Right renal pelvis (tissue), 4 donors: ENCODE measurements around the gene RSAD2. TPM values are rescaled to one million over a fixed set of nuclear protein-coding genes. Genes with fewer than 3 reads are reported as not detected.
"Not testable (repeated sequence)": the region's sequence is repeated elsewhere in the genome, so short reads cannot be mapped to it uniquely, and the experiment has no call there.

Experiments
- DNase-seq, 4 donors: peaks; one replicate each; pipeline ENCODE4 v3.0.0-alpha.2; 2013; ENCODE audit warnings: low read depth in 4 of 4, low spot score in 3 of 4, missing footprints in 1 of 4
- polyA plus RNA-seq, 4 donors: library from polyadenylated mRNA; unstranded; fragments of 120-200 nt; gene quantifications; one replicate each; pipeline ENCODE4 v1.2.1, GENCODE V29; 2013; ENCODE audit not compliant: insufficient read length in 4 of 4

RSAD2 gene
- 1 to 10 TPM; 2.9 to 5.1 (median 3.6) TPM for polyA plus RNA-seq

- DNase-seq: no peak
These were observed at the start of gene RSAD2 for GRCh38 chr2:6877402-6878304. Gene RSAD2, plus strand, starts transcription at chr2:6877777. Its CDS starts 24 bp downstream, at chr2:6877801.

- peak in 2 of 4 donors; percentile 26 to 30 for DNase-seq
These were observed 49.3 kb upstream of the RSAD2 start for GRCh38 chr2:6828299-6828584.

GRCh38 chr2:6831229-6831628, 46.3 kb upstream of the RSAD2 start:
- no peak for DNase-seq

GRCh38 chr2:6832596-6833299, 44.8 kb upstream of the RSAD2 start:
- DNase-seq: no peak

- no peak for DNase-seq
These were observed 44.3 kb upstream of the RSAD2 start for GRCh38 chr2:6833300-6833604.

GRCh38 chr2:6834163-6834562, 43.4 kb upstream of the RSAD2 start:
- no peak for DNase-seq

GRCh38 chr2:6835467-6835866, 42.1 kb upstream of the RSAD2 start:
- DNase-seq: no peak

GRCh38 chr2:6838673-6839319, 38.8 kb upstream of the RSAD2 start:
- no peak for DNase-seq

GRCh38 chr2:6841537-6842287, 35.9 kb upstream of the RSAD2 start:
- DNase-seq: no peak

- DNase-seq: no peak
These were observed 32.3 kb upstream of the RSAD2 start for GRCh38 chr2:6845312-6845711.

GRCh38 chr2:6845903-6846302, 31.7 kb upstream of the RSAD2 start:
- no peak for DNase-seq

GRCh38 chr2:6846540-6846939, 31.0 kb upstream of the RSAD2 start:
- DNase-seq: no peak

GRCh38 chr2:6846967-6847681, 30.5 kb upstream of the RSAD2 start:
- DNase-seq: no peak

- DNase-seq: no peak
These were observed 25.4 kb upstream of the RSAD2 start for GRCh38 chr2:6852195-6852594.

GRCh38 chr2:6854416-6854815, 23.2 kb upstream of the RSAD2 start:
- DNase-seq: no peak

- no peak for DNase-seq
These were observed 21.6 kb upstream of the RSAD2 start for GRCh38 chr2:6855860-6856547.

- no peak for DNase-seq
These were observed 21.0 kb upstream of the RSAD2 start for GRCh38 chr2:6856548-6856920.

GRCh38 chr2:6858466-6859027, 19.0 kb upstream of the RSAD2 start:
- not testable (repeated sequence) for DNase-seq

- DNase-seq: no peak
These were observed 17.3 kb upstream of the RSAD2 start for GRCh38 chr2:6860296-6860695.
